DMS 273 (cell line): ENCODE results near the gene PIGC.
"Not testable (repeated sequence)": the region's sequence is repeated elsewhere in the genome, so short reads cannot be mapped to it uniquely, and the experiment has no call there.

Experiments used
- DNase-seq: peaks from one replicate; lab custom pipeline; 2025; ENCODE audit not compliant: unreplicated experiment; lab: John Stamatoyannopoulos, UW

Gene PIGC

DNA sequence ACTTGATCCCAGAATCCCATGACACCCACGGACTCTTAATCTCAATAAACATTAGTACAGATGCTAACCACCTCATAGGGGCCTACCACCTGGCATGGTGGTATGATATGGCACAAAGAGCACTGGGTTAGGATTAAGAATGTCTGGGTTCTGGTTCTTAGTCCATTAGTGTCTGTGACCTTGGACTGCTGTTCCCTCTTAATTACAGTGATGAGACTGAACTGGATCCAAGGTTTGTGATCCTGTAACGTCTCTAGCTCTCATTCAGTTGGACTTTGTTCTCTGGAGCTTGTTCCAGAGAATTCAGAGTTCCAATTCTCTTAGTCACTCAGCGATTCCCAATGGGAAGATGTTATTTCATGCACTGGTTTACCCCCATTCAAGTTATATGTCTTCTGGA lies 23.6 kb upstream of the PIGC start:
- DNase-seq = no peak

DNA sequence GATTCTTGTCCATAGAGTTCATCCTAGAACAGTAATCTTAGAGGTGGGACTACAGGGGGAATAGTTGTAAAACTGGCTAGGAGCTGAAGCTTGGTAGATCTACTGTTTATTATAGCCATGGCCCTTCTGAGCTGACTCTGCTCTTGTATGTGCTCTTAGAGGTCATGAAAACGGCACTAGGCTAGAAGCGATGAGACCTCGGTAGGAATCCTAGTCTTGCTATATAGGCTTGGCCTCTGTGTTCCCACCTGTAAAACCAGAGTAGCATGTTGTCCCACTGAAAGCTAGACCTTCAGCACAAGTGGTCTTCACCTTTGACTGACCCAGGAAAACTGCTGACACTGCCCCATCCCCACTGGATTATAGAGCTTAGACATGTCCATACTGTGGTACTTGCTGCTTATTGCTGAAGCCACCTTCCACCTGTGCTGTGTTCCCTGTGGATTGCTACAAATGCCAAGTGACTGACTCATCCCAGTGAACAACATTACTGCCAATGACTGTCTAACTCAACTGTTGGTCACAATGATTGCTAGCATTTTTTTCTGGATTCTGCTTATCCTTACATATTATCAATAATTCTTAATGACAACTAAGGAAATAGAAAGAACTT lies 23.0 kb upstream of the PIGC start:
- no peak for DNase-seq

DNA sequence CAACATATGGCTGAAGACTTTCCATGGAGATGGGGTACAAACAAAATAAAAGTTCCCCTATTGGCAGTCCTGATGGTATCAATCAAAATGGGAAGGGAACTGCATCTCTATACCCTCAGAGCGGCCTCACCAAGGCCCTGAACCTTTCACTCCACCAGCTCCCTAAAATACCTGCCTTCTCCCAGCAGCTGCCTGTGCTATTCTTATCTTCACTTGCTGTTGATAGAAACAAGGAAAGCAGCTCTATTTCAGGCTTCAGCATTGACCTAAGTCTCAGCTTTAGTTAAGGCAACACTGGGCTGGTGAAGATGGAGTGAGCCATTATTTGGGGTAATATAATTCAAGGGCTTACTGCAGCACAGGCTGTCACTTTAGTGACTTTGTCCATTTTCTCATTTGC lies 21.7 kb upstream of the PIGC start:
- no peak for DNase-seq

DNA sequence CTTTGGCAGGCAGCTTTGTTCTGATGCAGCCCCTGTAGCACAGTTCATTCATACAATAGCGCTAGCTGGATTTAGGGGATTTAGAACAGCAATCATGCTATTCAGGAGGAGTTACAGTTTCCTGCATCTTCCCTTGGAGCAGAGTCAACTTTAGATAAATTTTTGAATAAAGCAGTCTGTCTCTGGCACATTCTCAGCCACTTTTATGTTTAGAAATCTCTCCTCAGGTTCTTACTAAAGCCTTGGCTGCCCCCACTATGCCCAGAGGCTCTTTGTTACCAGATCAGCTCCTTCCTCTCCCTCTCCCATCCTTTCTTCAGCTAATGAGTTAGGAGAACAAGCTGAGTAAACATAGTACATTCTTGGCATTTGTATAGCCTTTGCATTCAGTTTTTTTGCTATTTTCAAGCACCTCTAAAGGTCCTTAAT lies 17.0 kb upstream of the PIGC start:
- DNase-seq = no peak

DNA sequence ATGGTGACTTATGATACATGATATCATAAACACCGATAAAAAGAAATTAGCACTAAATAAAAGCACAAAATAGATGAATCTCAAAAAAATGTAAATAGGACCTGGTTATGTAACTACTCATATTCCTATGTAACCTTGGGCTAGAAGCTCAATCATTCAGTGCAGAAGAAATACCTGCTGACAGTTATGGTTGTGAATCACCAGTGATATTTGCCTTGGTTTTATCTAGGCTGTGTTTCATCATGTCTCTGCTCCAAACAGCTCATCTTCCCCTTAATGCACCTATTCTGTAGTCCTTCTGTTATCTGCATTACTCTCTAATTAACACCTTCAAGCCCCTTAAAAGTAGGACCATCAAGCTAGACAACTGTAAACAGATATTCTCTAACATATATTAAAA lies 16.3 kb upstream of the PIGC start:
- no peak for DNase-seq

DNA sequence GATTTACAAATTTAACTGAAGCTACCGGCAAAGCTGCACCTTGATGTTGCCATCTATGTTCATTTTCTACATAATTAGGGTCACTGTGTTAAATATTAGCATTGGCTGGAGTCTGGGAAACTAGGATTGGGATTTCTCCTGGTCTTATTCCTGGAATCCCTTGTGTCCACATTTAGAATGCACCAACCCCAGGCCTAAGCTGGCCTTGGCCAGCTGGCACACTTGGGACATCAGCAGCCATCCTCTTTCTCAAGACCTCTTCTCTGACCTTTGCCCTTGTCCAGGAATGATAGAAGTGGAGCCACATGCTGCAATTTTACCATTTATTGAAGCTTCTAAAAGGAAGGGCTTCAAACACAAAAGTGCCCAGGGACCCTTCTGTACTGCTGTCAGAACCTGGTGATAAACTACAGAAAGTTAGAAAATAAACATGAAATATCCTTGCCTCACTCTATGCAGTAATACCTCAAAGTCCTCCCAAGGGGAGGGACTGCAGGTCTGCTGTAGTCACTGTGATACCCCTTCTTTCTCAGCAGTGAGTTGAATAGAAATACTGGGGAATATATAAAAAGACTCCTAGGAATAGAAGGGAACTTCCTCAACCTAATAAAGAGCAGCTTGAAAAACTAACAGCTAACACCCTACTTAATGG lies 13.7 kb upstream of the PIGC start:
- DNase-seq = no peak

DNA sequence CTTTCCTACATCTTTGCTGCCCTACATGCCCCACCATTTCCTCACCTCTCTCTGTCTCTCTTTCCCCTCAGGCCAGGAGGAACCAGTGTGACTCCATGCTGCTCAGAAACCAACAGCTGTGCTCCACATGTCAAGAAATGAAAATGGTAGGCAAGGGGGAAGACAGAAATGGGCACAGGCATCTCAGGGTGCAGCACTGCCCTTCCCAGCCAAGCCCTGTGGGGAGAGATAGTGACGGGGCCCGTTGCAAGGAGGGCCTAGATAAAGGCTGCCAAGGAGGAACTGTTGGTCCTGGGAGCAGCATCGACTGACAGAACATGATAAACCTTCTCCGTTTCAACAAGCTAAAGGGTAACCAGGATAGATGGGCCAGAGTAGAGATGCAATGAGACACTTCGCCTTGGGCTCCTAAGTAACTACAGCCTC lies 12.5 kb upstream of the PIGC start:
- no peak for DNase-seq

DNA sequence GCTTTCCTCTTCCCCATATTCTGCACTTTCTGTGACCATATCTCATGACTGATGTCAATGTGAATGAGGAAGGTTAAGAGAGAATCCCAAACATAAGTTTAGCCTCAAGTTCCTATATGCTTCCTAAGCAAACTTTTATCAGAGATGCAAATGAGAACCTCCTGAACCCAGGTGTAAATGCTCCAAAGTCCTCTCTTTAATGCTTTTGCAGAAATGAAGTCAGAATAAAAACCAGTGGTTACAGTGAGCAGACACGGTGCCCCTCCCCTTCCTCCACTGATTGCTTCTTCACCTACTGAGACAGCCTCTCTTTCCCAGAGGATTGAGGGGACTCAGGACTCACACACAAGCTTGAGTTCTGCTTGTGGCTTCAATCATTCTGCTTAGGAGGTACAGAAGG lies 11.6 kb upstream of the PIGC start:
- DNase-seq = no peak

DNA sequence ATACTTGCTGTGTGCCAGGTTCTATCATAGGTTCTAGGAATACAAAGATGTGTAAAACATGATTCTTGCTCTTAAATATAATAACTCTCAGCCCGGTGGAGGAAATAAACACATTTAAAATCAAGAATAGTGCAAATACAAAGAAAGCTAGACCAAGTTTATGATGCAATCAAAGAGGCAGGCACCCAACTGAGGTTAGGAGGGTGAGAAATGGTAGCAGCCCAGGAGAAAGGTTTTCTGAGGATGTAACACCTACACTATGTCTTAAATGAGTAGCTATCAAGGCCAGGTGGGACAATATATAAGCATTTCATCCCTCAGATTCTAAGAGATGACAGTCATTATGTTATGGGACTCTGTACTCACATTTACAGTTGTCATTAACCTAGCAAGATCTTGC lies 9.7 kb upstream of the PIGC start:
- DNase-seq = no peak

DNA sequence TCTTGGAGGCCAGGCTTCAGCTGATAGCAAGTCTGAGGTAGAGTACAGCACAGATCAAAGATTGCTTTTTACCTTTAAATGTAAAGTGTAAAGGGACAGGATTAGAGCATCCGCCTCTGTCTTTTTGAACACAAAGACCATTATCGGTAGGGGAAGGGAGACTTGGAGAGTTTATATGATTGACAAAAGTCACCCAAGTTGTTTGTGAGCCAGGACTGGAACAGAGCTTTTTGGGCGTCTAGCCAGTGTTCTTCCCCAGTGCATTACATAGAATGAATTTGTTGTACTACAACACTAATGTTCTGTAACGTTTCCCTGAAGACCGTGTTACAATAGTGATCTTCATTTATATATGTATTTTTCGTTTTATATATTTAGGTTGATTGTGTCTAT lies 9.3 kb upstream of the PIGC start:
- DNase-seq = no peak

DNA sequence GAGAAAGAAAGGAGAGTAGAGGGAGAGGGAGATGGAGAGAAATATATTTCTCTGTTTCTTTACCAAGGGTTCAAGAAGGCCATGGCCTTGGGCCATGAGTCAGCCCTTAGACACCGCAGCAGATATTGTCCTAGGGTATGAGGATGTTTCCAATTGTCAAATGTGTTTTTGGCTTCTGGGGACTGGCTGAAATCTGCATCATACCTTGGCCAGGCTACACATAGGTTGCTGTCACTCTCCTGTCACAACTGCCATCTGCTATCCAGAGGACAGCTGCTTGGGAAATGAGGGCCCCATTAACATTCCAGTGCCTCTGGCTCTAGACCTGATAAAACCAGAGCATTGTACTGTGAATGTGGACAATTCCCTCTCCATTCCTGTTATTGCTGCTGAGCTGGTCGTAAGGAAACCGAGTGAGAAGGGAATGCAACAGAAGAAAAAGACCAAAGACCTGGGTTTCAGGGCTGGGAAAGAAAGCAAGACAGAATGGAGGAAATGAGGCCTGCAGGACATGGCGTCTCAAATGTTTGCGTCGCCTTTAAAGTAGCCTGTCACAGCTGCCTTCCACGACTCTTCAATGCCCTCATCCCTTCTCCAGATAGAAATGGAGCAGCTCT lies 8.8 kb upstream of the PIGC start:
- DNase-seq = no peak

DNA sequence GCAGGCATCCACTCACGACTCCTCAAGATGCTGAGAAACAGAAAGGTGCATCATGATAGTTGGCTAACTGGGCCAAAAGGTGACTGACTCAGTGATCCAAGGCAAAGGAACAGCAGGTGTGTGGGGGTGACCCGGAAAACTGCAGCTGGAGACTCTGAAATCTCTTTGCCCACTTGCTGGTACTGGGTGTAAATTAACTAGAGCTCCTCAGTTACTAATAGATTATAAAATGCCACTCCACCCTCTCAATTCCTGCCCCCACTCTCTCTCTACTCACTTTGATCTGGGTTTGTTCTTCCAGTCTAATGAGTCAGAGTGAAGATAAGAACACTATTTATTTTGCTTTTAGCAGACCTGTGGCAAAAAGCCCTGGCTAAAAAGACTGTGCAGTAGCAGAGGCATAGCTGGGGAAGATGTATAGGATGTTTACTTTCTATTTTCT lies 7.2 kb upstream of the PIGC start:
- no peak for DNase-seq

DNA sequence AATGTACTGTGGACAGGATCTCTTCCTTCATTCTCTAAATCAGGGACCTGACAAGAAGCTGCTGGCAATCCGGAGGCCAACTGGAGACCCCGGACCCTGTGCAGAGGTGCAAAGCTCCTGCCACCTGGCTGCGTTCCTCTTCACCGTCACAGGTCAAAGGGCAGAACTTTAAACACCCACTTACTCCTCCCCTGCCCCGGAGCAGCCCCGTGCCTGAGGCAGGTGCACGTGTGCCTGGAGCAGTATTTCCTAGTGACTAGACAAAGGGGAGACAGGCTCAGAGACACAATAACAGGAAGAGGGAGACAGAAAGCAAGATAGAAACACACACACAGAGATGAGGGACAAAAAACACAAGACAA lies 6.6 kb upstream of the PIGC start:
- DNase-seq = no peak

DNA sequence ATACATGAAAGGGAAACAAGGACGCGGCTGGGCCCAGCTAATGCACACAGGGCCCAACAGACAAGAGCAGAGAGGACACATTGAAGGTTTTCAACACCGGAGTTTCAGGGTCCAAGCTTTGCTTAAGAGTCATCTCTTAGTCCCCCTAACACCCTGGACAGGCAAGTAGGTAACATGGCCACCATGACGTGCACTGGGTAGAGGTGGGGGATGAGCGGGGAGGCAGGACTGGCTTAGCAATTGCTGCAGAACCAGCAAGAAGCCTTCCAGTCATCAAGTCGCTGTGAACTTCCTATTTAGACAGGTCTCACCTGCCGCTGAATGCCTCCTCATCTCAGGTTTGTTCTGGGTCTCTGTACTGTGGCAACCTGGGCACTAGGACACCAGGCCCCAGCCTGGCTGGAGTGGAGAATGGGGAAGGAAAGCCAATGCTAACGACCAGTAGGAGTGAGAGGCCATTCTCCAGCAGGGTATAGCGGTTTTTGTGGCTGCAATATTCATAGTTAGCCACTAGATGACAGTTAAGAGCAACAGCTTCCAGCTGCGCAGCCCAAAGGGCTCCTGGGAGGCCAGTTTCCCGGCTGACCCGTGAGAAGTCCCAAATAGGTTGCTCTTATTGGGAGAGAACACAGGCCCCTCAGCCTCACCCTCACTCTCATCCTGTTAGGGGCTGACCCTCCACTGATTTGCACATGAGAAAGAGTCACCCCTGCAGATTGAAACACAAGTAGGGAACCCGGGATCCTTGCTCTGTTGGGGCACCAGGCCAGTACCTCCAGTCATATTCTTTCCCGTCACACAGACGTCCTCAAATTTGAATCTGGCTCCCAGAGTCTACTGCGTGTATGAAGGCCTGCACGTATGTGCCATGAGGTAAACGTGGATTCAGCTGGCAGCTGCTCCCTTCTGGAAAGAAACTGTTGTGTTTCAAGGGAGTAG lies 6.0 kb upstream of the PIGC start:
- peak; percentile 81 for DNase-seq

DNA sequence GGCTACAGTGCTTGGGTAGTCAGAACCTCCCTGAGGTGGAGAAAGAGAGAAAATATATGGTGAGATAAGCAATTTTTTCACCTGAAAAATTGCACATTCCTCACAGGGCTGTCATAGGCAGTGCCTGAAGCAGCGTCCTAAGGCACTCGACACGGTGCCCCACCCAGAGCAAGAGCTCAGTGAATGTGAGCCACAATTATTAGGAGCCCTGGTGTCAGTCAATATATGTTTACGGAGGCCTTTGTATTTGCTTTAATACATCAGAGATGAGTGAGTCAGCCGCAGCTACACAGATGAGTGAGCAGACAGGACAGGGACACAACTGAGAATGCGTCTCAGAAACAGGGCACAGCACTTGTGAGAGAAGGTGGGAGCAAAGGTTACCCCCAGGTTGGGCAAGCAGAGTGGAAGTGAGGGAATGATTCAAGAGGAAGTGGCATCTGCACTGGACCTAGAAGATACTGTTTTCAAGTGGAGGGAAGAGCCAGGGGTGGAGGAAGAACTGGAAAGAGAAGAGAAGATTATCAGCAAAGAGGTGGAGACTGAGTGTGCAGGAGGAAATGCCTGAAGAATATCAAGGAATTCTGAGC lies 5.2 kb upstream of the PIGC start:
- no peak for DNase-seq

DNA sequence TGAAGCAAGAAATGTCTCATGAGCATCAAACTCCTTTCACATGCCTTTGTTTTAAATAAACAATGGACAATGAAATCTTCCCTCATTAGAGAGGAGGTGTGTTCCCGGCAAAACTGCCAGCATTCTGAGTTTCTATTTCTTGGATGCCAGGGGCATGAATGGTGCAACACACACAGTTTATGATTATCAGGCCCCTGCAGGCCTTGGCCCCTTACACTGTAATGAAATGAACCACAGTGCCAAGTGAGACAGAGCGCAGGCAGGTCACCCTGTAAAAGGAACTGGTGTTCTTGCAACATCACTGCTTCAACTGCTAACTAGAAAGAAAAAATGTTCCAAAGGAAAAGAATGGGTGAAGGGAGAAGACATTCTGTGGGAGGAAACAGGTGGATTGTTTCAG lies 3.8 kb upstream of the PIGC start:
- DNase-seq = no peak

DNA sequence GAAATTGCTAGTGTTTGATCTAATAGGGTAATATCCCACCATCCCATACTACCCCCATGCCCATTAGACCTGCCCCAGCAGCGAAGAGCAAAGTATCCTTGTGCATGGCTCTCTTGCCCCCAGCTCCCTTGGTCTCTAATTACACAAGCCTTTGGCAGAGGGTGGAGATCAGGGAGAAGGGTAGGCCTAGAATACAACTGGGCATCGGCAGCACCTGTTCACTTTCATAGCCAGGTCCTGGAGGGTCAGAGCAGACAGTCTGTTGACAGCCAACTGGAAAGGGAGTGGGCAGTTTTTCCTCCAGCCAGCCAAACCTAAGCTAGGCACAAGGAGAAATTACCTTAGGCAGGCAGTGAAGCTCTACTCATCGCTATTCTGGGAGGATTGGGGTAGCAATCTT lies 2.7 kb upstream of the PIGC start:
- DNase-seq = no peak

DNA sequence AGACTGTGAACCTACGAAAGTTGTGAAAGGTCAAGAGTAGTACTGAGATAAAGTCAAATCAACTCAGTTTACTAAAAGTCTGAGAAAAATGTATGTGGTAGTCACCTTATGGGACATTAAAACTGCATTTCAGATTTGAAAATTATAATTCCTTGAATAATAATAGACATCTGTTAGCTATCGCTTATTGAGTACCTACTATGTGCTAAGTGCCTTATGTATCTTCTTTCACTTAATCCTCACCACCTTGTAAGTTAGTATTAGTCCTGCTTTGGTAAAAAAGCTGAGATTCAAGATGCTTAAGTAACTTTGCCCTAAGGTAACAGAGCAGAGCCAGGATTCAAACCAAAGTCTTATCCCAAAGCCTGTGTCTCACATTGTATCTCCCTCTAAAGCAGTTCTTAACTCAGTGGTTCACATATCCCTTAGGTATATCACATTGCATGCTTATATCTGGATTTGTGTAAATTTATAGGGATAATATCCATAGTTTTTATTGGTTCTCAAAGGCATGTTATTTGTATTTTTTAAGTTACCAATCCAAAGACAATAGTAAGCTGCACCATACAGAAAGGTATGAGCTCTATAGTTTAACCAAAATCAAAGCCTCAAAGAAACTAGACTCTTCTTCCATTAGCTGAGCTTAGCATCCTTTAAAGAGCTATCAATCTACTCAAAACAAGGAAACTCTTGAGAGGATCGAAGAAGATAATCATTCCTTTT lies 865 bp downstream of the PIGC start:
- no peak for DNase-seq

DNA sequence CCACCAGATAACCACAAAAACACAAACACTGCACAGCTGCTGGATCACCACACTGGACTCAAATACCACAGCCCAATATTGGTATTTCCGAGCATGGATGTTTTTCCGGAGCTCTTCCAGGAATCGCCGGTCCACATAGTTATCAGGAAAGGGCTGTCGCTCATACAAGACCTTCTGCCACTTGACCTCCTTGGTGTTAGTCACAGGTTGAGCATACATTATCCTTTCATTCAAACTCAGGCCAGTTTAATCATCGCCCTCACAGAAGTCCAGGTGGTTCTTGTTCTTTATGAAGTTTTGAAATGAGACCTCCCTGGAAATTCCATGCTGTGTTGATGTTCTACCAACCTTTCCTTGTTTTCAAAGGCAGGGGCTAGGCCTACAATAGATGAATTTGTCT lies 1.5 kb downstream of the PIGC start:
- DNase-seq = no peak

DNA sequence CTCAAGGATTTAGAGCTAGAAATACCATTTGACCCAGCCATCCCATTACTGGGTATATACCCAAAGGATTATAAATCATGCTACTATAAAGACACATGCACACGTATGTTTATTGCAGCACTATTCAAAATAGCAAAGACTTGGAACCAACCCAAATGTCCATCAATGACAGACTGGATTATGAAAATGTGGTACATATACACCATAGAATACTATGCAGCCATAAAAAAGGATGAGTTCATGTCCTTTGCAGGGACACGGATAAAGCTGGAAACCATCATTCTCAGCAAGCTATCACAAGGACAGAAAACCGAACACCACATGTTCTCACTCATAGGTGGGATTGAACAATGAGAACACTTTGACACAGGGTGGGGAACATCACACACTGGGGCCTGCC lies 6.7 kb downstream of the PIGC start:
- DNase-seq = not testable (repeated sequence)

DNA sequence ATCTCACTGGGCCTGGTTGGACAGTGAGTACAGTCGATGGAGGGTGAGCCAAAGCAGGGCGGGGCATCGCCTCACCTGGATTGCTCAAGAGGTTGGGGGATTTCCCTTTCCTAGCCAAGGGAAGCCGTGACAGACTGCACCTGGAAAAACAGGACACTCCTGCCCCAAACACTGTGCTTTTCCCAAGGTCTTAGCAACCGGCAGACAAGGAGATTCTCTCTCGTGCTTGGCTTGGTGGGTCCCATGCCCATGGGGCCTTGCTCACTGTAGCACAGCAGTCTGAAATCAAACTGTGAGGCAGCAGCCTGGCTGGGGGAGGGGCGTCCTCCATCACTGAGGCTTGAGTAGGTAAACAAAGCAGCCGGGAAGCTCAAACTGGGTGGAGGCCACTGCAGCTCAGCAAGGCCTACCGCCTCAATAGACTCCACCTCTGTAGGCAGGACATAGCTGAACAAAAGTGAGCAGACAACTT lies 12.1 kb downstream of the PIGC start:
- DNase-seq = no peak
